ENCODE measurements around the gene SMLR1. TPM values are rescaled to one million over a fixed set of nuclear protein-coding genes. Genes with fewer than 3 reads are reported as not detected.

The SMLR1 gene
- total RNA-seq, 2 donors from 2014 or later: not detected

DNA sequence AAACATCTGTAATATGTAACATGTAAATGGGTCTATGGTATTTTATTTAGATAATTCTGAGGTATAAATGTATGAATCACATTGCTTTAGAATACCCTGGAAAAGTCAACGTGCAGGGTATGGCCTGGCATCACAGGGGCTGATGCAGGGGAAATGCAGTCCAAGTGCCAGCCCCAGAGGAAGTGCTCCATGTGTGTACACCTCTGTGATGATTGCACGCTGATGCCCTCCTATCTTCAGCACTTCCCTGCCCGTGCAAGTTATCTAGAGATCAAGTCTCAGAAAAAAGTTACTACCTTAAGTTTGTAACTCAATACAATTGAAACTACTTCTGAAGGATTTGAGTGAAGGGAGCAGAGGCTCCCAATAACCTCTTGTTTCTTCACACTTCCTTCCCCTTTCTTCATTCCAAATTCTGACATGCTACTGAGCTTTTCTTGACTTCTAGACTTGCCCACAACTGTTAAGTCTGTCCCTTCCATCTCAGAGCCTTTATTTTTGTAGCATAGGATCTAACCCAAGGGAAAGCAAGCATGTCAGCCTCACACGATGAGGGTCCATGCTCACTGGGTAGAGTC is 2.2 kb downstream of the SMLR1 start:
- no peaks in the 10 kb centered on the region for H3K4me1 ChIP-seq
- no peaks in the 10 kb centered on the region for H3K27me3 ChIP-seq
- no peak for DNase-seq
- no peak overlapping the region for H3K9ac ChIP-seq (ENCODE audit: low read depth in 2 of 2, low read length in 2 of 2)
- intact Hi-C loops (cut with DNase I): no loop called here
- H3K4me3 ChIP-seq: no peak overlapping the region
- no peak overlapping the region for H3K27ac ChIP-seq
- TF ChIP-seq, protein P1, sequence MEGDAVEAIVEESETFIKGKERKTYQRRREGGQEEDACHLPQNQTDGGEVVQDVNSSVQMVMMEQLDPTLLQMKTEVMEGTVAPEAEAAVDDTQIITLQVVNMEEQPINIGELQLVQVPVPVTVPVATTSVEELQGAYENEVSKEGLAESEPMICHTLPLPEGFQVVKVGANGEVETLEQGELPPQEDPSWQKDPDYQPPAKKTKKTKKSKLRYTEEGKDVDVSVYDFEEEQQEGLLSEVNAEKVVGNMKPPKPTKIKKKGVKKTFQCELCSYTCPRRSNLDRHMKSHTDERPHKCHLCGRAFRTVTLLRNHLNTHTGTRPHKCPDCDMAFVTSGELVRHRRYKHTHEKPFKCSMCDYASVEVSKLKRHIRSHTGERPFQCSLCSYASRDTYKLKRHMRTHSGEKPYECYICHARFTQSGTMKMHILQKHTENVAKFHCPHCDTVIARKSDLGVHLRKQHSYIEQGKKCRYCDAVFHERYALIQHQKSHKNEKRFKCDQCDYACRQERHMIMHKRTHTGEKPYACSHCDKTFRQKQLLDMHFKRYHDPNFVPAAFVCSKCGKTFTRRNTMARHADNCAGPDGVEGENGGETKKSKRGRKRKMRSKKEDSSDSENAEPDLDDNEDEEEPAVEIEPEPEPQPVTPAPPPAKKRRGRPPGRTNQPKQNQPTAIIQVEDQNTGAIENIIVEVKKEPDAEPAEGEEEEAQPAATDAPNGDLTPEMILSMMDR (IDR thresholded peaks at IDR 0.05): no peak
- no peaks in the 10 kb centered on the region for H3K9me3 ChIP-seq
- no peaks in the 10 kb centered on the region for H3K36me3 ChIP-seq

DNA sequence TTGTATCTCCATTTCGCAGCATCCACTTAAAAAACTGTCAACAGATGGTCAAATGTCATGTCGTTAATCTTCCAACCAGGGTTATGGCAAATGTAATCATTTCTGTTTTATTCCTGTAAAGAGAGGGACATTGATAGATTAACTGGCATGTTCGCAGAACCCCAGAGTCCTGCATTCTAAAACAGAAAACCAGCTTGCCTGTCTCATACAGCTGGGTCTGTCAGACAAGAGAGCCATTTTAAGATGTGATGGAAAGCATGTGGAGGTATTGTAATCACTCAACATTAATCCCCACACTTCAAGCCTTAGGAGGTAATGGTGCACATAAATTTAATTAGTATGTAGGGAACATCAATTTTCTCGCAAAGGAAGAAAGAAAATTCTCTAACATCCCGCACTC is 4.4 kb downstream of the SMLR1 start:
- intact Hi-C loops (cut with DNase I): loop anchor here (10.0 kb wide), 1 partner anchor 127 kb away; no protein-coding TSS in a partner anchor
- Histone ChIP-seq H3K4me1 (no peaks in the 10 kb centered on the region), H3K27ac (no peak overlapping the region), H3K27me3 (no peaks in the 10 kb centered on the region), H3K4me3 (no peak overlapping the region), H3K36me3 (no peaks in the 10 kb centered on the region), H3K9ac (ENCODE audit: low read depth in 2 of 2, low read length in 2 of 2) (no peak overlapping the region), H3K9me3 (no peaks in the 10 kb centered on the region)
- DNase-seq: no peak
- TF ChIP-seq, protein P1 (IDR thresholded peaks at IDR 0.05): no peak

DNA sequence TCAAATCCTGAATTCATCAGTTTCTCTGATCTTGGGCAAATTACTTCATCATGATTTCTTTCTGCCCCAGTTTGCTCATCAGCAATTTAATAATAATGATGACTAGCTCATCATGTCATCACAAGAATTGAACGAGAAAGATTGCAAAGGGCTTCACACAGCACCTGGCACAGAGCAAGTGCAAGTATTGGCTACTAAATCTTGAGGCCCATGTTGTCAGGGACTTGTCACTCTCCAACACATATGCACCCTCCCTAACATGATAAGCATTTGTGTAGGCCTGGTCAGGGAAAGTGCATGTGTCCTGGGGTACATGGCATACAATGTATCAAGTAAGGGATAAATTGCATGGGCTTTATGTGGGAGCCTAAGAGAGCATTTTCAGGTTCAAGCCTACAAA is 6.4 kb downstream of the SMLR1 start:
- TF ChIP-seq, protein P1 (IDR thresholded peaks at IDR 0.05): no peak
- Histone ChIP-seq H3K4me3 (no peak overlapping the region), H3K4me1 (no peaks in the 10 kb centered on the region), H3K27me3 (no peaks in the 10 kb centered on the region), H3K9ac (ENCODE audit: low read depth in 2 of 2, low read length in 2 of 2) (no peak overlapping the region), H3K9me3 (no peaks in the 10 kb centered on the region), H3K36me3 (no peaks in the 10 kb centered on the region), H3K27ac (no peak overlapping the region)
- intact Hi-C loops (cut with DNase I): loop anchor here (10.0 kb wide), 1 partner anchor 129 kb away; no protein-coding TSS in a partner anchor
- DNase-seq: no peak

DNA sequence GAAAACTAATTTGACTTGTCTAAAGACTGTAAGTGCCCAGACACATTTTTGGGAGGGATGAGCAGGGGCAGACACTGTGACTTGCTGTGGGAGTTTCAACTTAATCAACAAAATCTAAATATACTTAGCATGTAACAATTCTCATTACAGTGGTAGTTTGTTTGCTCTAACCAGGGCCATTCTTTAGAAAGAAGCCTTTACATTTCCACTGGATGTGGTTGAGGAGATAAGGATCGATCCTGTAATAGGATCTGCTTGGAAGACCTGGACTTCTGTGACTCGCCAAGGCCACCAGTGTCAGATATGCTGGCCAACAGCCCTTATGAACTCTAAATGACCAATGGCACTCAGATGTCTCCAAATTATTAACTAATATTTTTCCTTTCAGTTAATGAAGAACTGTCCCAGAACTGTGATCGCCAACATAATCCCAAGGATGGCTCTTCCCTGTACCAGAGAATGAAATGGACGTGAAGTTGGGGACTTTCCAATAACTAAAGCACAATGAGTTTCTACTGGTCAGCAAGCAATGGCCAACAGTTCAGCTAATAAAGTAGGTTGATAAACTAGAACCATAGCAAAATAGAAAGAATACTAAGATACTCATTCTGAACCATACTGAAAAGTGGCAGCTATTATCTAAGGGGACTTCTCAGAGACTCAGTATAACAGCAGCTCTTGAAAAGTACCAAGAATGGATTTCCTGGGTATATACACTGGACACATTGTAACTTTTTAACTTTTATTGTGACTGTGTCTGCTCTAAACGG is 7.5 kb downstream of the SMLR1 start:
- H3K27ac ChIP-seq: no peak overlapping the region
- DNase-seq: no peak
- H3K4me1 ChIP-seq: no peaks in the 10 kb centered on the region
- H3K4me3 ChIP-seq: no peak overlapping the region
- H3K9ac ChIP-seq (ENCODE audit: low read depth in 2 of 2, low read length in 2 of 2): no peak overlapping the region
- intact Hi-C loops (cut with DNase I): loop anchor here (10.0 kb wide), 1 partner anchor 130 kb away; no protein-coding TSS in a partner anchor
- TF ChIP-seq, protein P1 (IDR thresholded peaks at IDR 0.05): no peak
- no peaks in the 10 kb centered on the region for H3K36me3 ChIP-seq
- H3K27me3 ChIP-seq: no peaks in the 10 kb centered on the region
- H3K9me3 ChIP-seq: no peaks in the 10 kb centered on the region

DNA sequence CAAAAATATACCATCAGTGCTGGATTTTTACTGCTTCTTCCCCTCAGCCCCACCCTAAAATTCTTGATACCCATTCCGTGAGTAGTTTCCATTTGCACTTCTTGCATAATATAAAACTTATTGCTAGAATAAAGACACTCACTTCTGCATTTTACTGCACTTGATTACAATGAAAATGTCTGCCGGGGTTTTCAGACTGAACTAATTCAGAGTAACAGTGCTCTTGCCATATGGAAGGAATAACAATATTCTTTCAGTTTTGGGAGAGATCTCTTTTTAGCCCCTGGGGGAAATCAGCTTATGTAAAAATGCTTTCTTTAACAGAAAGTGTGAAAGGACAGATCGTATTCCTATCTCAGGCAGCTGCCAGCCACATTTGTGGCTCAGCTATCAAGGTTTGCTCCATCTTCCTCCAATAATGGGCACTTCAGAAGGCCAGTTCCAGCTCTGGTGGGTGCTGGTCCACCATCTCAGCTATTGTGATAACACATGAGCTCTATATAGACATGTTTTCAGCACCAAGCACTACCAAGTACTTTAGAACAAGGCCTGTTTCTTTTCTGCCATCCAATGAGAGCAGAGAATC is 8.9 kb downstream of the SMLR1 start:
- Histone ChIP-seq H3K36me3 (no peaks in the 10 kb centered on the region), H3K27me3 (no peaks in the 10 kb centered on the region), H3K4me3 (no peak overlapping the region), H3K4me1 (no peaks in the 10 kb centered on the region), H3K9ac (ENCODE audit: low read depth in 2 of 2, low read length in 2 of 2) (no peak overlapping the region), H3K9me3 (no peaks in the 10 kb centered on the region), H3K27ac (no peak overlapping the region)
- TF ChIP-seq, protein P1 (IDR thresholded peaks at IDR 0.05): no peak
- DNase-seq: no peak
- intact Hi-C loops (cut with DNase I): loop anchor here (10.0 kb wide), 1 partner anchor 131 kb away; no protein-coding TSS in a partner anchor
